GM19239 (cell line): ENCODE measurements around the gene FNBP1.
A peak's percentile ranks its signal among the peaks of the same experiment; 100 is the strongest.

ENCODE experiments used
- DNase-seq: peaks from one replicate; pipeline ENCODE4 v3.0.0; 2011; ENCODE audit warnings: low spot score; ENCODE audit not compliant: insufficient read length
- FAIRE-seq: peaks from 2 replicates; lab custom pipeline; 2011; peaks lifted over from hg19 to GRCh38; lab: Jason Lieb, UNC

Gene FNBP1

DNA sequence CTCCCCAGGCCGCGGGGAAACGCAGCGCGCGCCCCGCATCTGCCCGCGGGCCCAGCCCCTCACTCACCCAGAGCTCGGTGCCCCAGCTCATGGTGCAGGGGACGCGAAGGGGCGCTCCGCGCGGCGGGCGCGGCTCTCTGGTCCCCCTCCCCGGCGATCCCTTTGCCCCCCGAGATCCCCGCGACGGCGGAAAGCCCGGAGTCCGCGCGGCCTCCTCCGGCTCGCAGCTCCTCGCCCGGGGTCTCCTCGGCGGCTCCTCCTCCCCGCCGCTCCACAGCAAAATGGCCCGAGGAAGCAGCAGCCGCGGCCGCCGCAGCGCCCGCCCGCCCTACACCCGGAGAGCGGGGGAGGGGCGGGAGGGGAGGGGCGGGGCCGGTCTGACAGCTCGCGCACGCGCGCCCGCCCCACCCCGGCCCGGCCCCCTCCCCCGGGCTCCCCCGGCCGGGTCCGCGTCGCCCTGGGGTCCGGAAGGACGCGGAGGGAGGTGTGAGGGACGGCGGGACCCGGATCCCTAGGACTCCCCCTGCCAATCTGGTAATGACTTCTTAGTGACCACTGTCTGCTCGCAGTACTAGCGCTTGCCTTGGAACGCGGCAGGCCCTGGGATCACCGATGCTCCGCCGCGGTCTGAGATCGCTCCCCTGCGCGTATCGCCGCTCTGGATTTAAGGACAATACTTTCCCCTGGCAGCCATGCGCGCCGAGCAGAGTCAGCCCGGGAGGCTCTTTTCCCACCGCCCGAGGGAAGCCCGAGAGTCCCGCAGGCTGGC, at the start of gene FNBP1:
TSS of gene FNBP1 (minus strand) at position 305 of the 769 bp plus-strand sequence. CDS start at position 91, 214 bp downstream.
- DNase-seq (peak; percentile 70), FAIRE-seq (peak; percentile 52)

GRCh38 chr9:130090915-130091314, 47.9 kb upstream of the FNBP1 start:
- no peak for DNase-seq
- FAIRE-seq: no peak

DNA sequence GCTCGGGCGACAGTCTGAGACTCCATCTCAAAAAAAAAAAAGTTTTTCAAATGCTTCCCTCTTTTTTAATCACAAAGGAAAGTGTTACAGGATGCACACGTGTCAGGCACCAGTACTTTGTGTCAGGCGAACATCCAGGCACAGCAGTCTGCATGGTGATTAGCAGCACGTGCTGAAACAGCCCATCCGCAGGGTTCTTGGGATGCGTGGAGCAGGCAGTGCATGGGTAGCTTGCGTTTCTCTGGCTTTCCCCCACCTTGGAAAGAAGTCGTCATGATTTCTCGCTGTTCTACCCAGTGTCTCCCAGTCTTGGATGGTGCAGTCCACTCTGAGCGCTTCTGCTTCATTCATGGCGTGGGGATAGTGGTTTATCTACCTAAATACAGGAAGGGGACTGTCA, 46.2 kb upstream of the FNBP1 start:
- DNase-seq: no peak
- no peak for FAIRE-seq

GRCh38 chr9:130088051-130088450, 45.1 kb upstream of the FNBP1 start:
- FAIRE-seq: no peak

GRCh38 chr9:130084337-130084736, 41.3 kb upstream of the FNBP1 start:
- no peak for DNase-seq
- FAIRE-seq: no peak

More at GRCh38 chr9:130088051-130088450, 45.1 kb upstream of the FNBP1 start:
- no peak for DNase-seq

DNA sequence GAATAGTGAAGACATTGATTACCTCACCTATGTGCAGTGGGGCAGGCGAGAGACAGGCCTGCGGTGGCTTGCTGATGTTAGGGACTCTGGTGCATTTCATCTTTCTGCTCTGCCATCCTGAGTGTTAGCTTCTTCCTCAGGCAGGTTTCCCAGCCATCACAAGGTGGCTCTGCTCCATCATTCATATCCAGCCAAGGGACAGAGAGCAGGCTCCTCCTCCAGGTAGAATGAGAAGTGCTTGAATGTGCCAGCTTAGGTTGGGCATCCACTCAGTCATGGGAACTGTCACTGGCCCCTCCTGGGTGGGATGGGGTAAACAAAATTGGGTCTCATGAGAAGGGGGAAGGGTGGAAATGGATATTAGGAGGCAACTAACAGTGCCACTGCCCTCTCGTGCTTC, 35.6 kb upstream of the FNBP1 start:
- DNase-seq (no peak), FAIRE-seq (no peak)

DNA sequence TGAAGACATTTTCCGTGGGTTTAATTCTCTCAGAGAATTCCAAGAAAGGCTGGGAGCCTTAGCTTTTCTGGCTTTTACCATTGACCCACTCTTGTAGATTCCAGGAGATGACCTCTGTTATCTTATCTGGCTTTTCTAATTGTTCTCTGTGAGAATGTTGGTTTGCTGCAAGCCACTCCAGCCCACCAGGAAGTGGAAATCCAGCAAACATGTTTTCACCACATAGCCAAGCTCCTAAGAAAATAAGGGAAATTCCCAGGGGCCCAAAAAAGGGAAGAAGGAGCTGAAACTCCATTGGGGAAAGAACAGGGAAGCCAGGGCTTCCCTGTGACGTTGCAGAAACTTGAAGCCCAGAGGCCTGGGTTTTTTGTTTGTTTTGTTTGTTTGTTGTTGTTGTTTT, 30.4 kb upstream of the FNBP1 start:
- DNase-seq: no peak
- no peak for FAIRE-seq

DNA sequence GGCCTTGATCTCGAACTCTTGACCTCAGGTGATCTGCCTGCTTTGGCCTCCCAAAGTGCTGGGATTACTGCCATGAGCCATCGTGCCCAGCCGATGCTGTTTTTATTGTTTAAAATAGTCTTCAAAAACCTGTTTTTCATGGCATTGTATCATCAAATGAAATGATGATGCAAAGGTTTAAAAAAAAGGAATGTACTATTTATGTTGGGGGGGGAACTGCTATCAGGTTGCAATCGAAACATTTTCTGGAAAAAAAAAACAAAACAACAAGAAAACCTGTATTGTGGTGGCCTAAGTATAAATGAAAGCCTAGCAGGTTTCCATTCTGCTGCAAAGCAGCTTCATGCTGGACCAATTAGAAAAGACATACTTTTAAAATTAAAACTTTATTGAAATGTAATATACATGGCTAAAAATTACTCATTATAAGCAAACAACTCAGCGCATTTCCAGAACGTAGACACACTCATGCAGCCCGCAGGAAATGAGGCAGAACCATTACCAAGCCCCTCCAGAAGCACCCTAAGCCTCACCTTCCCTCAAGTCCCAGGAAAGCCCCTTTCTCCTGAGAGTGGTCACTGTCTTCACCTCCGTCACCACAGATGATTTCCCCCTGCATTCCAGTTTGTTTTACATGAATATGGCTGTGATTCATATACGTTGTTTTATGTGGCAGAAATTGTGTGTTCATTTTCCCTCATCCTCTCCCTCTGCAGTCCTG, 29.7 kb upstream of the FNBP1 start:
- FAIRE-seq: no peak
- no peak for DNase-seq

DNA sequence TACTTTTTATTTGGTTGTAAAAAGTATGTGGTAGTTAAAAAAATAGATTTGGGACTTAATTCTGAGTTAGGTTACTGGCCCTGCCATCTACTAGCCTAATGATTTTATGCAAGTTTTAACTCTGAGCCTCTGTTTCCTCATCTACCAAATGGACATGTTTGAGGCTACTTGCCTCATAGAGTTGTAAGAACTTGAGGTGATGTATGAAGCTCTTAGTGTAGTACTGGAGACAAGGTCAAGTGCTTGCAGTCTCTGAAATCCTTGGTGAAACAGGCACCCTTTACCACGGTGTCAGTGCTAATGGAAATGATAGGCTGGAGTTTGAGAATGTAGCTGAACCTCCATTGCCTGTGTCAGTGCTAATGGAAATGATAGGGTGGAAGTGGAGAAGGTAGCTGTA, 26.1 kb upstream of the FNBP1 start:
- DNase-seq (no peak), FAIRE-seq (no peak)

DNA sequence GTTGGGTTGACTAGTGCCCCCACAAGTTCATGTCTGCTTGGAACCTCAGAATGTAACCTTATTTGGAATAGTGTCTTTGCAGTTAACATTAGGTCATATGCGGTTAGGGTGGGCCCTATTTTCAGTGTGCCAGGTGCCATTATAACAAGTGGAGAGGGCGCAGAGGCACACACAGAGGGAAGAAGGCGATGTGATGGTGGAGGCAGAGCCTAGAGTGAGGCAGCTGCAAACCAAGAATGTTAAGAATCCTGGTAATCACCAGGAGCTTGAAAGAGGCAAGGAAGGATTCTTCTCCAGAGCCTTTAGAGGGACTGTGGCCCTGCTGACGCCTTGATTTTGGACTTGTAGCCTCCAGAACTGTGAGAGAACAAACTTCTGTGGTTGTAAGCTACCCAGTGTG, 21.6 kb upstream of the FNBP1 start:
- no peak for DNase-seq
- FAIRE-seq: no peak

DNA sequence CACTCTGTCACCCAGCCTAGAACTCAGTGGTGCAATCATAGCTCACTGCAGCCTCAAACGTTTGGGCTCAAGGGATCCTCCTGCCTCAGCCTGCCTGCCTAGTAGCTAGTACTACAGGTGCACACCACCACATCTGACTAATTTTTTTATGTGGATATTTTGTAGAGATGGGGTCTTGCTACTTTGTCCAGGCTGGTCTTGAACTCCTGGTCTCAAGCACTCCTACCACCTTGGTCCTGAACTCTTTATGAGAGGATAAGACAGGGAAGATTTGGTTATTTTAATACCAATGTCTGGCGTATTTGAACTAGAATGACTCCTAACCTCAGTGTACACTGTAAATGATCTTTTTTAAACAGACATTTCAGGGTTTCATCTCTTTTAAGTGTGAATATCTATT, 19.8 kb upstream of the FNBP1 start:
- FAIRE-seq (no peak), DNase-seq (no peak)

GRCh38 chr9:130060296-130060695, 17.3 kb upstream of the FNBP1 start:
- DNase-seq: no peak

GRCh38 chr9:130058887-130059286, 15.9 kb upstream of the FNBP1 start:
- FAIRE-seq (no peak), DNase-seq (no peak)

More at GRCh38 chr9:130060296-130060695, 17.3 kb upstream of the FNBP1 start:
- FAIRE-seq: no peak

DNA sequence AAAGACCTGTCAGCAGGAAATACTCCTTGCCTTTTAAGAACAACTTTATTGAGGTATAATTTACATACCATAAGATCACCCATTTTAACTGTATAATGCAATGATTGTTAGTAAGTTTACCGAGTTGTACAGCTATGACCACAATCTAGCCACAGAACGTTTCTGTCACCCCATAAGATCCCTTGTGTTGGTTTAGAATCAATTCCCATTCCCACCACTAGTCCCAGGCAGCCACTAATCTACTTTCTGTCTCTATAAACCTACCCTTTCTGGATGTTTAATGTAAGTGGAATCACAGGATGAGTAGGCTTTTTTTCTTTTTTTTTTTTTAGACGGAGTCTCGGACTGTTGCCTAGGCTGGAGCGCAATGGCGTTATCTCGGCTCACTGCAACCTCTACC, 15.2 kb upstream of the FNBP1 start:
- FAIRE-seq (no peak), DNase-seq (no peak)

DNA sequence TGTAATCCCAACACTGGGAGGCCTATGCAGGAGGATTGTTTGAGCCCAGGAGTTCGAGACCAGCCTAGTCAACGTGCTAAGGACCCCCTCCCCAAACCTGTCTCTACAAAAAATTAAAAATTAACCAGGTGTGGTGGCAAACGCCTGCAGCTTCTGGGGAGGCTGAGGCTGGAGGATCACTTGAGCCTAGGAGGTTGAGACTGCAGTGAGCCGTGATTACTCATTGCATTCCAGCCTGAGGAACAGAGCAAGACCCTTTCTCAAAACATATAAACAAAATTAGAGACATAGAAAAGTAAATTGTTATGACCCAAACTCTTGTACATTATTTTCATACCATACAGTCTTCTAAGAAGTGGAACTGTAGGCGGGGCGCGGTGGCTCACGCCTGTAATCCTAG, 11.8 kb upstream of the FNBP1 start:
- no peak for FAIRE-seq
- DNase-seq: no peak

GRCh38 chr9:130054325-130054786, 11.4 kb upstream of the FNBP1 start:
- no peak for DNase-seq
- peak; percentile 37 for FAIRE-seq

DNA sequence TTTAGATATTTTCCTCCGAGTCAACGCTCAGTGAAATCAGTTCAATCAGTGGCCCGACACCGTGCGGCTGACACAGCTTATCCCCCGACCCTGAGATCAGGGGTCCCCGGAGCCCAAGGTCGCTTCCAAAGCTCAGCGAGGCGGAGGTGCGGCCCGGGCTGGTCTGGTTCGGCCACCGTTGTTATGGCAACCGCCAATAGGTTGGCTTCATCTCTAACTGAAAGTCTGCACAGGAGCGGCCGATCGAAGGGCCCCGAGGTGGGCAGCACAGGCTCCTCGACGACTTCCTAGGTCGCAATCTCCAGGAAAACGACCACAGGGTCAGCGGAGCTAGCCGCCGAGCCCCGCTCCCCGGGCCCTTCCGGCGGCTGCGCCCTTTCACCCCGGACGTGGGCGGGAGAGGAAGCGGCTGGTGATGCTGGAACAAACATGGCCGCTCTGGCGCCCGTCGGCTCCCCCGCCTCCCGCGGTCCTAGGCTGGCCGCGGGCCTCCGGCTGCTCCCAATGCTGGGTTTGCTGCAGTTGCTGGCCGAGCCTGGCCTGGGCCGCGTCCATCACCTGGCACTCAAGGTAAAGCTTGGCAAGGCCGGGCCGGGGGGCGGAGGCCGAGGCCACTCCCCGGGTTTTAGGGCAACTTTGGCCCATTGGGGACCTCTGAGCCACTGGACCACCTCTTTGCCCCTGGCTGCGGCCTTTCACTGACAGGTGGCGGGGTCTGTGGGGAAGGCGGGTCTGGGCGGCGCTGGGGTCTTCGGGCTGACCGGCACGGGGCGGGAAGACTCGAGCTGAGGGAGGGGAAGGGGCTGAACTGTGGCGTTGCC, 10.7 kb upstream of the FNBP1 start, which contains the start of gene GPR107:
TSS of gene GPR107 (plus strand) at position 403 of the 821 bp plus-strand sequence. CDS start at position 430, 27 bp downstream.
- DNase-seq (peak; percentile 87), FAIRE-seq (peak; percentile 28)

GRCh38 chr9:130053109-130053503, 10.1 kb upstream of the FNBP1 start:
- no peak for FAIRE-seq
- no peak for DNase-seq

- FAIRE-seq: no peak
- DNase-seq: no peak
These were observed 8.9 kb upstream of the FNBP1 start for GRCh38 chr9:130051855-130052254.

DNA sequence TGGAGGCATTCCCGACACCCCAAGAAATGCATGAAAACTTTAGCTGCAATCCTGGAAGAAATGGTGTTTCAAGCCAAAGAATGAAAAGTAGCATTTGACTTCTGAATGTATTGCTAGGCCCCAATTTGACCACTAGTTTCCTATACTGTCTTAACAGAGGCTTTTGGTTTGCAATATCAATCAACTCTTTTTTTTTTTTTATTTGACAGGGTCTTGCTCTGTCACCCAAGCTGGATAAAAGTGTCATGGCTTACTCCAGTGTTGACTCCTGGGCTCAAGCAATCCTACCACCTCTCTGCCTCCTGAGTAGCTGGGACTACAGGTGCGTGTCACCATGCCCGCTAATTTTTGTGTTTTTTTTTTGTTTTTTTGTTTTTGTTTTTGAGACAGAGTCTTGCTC, 7.5 kb upstream of the FNBP1 start:
- FAIRE-seq: no peak
- no peak for DNase-seq
